Sigmoid colon (tissue), 4 donors: Measurements from ENCODE around the gene USP17L26.
"Not testable (repeated sequence)": the region's sequence is repeated elsewhere in the genome, so short reads cannot be mapped to it uniquely, and the experiment has no call there.

Source experiments
- EP300 ChIP-seq, 4 donors: sonication (generic); formaldehyde crosslinking; IDR thresholded peaks; one replicate each; pipeline ENCODE4 v1.6.1; 2017; ENCODE audit warnings: antibody characterized with exemption in 4 of 4
- POLR2A ChIP-seq, 2 donors: fragments of 450-650 bp; IDR thresholded peaks; one replicate each; pipeline ENCODE4 v1.6.1; 2016; ENCODE audit warnings: antibody characterized with exemption in 2 of 2, mild to moderate bottlenecking in 2 of 2, moderate library complexity in 2 of 2
- POLR2AphosphoS5 ChIP-seq, 4 donors: sonication (generic); formaldehyde crosslinking; IDR thresholded peaks; one replicate each; pipeline ENCODE4 v1.6.1; 2017; ENCODE audit warnings: antibody characterized with exemption in 4 of 4
- TF ChIP-seq, protein P1 (sequence below), 4 experiments: fragments of 450-650 bp in 3 of 4; fragments of 200-600 bp in 1 of 4; IDR thresholded peaks; one replicate each; pipeline ENCODE4 v1.5.1; 2016 to 2019; ENCODE audit warnings: antibody characterized with exemption in 4 of 4, mild to moderate bottlenecking in 3 of 4, moderate library complexity in 2 of 4

DNA sequence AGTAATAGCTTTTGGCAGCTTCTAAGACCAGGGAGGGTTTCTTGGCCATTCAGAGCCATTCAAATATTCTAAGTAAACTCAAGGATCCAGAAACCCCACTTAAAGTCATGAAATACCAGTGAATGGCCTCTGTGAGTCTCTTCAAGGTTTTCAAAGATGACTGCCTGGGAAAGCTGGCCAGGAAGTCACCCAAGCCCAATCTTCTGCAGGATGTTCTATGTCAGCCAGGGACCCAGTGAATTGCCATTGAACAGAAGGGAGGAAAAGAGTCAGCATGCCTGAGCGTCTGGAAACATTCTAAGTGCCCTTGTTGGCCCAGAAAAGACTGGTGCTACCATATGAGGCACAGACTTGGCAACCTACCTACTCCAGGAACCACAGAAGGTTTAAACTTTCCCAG lies 45.4 kb downstream of the USP17L26 start:
- TF ChIP-seq, protein P1, sequence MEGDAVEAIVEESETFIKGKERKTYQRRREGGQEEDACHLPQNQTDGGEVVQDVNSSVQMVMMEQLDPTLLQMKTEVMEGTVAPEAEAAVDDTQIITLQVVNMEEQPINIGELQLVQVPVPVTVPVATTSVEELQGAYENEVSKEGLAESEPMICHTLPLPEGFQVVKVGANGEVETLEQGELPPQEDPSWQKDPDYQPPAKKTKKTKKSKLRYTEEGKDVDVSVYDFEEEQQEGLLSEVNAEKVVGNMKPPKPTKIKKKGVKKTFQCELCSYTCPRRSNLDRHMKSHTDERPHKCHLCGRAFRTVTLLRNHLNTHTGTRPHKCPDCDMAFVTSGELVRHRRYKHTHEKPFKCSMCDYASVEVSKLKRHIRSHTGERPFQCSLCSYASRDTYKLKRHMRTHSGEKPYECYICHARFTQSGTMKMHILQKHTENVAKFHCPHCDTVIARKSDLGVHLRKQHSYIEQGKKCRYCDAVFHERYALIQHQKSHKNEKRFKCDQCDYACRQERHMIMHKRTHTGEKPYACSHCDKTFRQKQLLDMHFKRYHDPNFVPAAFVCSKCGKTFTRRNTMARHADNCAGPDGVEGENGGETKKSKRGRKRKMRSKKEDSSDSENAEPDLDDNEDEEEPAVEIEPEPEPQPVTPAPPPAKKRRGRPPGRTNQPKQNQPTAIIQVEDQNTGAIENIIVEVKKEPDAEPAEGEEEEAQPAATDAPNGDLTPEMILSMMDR (IDR thresholded peaks at IDR 0.05) = not testable (repeated sequence)
- TF ChIP-seq POLR2AphosphoS5, POLR2A, EP300 (IDR thresholded peaks at IDR 0.05): not testable (repeated sequence)
